ENCODE measurements around the gene RNF141.

DNA sequence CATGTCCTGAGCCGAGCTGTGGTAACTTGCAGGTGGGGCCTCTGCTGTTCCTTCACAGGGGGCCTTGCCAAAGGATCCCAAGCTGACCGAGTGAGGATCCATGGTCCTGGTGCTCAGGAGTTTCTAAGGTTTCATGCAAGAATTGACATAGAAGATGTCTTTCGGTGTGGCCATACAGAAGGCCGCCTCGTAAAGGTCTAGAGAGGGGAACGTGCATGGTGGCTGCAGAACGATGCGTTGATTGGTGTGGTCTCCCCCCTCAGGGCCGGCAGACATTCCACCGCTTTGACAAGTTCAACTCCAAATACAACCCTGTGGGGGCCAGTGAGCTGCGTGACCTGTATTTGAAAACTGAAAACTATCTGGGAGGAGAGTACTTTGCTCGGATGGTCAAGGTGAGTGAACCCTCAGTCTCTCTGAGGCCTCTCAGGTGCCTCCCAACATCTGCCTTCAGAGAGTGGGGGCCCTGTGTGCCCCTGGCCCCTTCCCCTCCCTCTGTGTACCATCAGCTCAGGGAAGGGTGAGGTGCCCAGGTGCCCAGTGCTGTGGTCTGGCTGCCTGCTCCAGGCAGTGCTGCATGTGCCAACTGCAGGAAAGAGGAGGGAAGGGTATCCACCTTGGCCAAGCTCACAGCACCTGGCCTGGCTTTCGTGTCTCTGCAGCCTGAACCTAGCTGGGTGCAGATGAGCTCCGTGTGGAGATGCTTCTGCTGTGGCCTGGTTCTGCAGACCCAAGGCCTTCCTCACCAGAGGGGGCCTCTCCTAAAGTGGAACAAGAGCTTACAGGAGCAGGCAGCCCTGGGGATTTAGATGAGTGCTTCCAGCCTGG, 46.1 kb downstream of the RNF141 start:
- TF ChIP-seq CTCF (IDR thresholded peaks at IDR 0.05) (no peak), EZH2 (IDR thresholded peaks at IDR 0.05) (no peak)

Measured in neural progenitor cell (in vitro differentiated cells).